ENCODE results near the gene GSTM3. TPM values are rescaled to one million over a fixed set of nuclear protein-coding genes. Genes with fewer than 3 reads are reported as not detected.

Gene GSTM3
- total RNA-seq, 1 experiment from 2014 or later: 2.2 TPM

- ATAC-seq: no peak
- TF ChIP-seq MYBL2 (CRISPR knock-in tag; IDR thresholded peaks at IDR 0.05) (no peak), ZNF138 (CRISPR knock-in tag; conservative IDR thresholded peaks at IDR 0.05) (no peak), HMGXB4 (CRISPR knock-in tag; IDR thresholded peaks at IDR 0.05) (no peak), E2F1 (CRISPR knock-in tag; IDR thresholded peaks at IDR 0.05) (no peak), ZBTB21 (CRISPR knock-in tag; IDR thresholded peaks at IDR 0.05; ENCODE audit: borderline replicate concordance) (no peak), AR (CRISPR knock-in tag; IDR thresholded peaks at IDR 0.05) (no peak), GTF2I (CRISPR knock-in tag; conservative IDR thresholded peaks at IDR 0.05) (no peak), ATF3 (CRISPR knock-in tag; conservative IDR thresholded peaks at IDR 0.05) (no peak), ZNF121 (CRISPR knock-in tag; IDR thresholded peaks at IDR 0.05) (no peak)
- POLR2A ChIA-PET: no interaction called here
- Mint-ChIP-seq H3K4me3 (no peak overlapping the region), H3K4me1 (peaks cover 13% of the 10 kb centered on the region), H3K27me3 (ENCODE audit: low read depth) (peaks cover 39% of the 10 kb centered on the region), H3K27ac (no peak overlapping the region), H3K36me3 (peaks cover 23% of the 10 kb centered on the region), H3K9me3 (peaks cover 31% of the 10 kb centered on the region)
- CTCF ChIA-PET: interaction anchor here (1.0 to 2.1 kb wide), 2 partner anchors 89 to 256 kb away, joined by 3 to 7 read pairs; partner anchors contain the start of gene AHCYL1
- DNase-seq (ENCODE audit: low spot score): no peak
Observed at GRCh38 chr1:109728870-109729269, 12.0 kb downstream of the GSTM3 start.

GRCh38 chr1:109726728-109727373, 14.0 kb downstream of the GSTM3 start:
- ChIA-PET CTCF (interaction anchor here (0.5 kb wide), 1 partner anchor 97 kb away, joined by 5 read pairs; no protein-coding TSS in a partner anchor), POLR2A (no interaction called here)
- TF ChIP-seq ZNF532 (CRISPR knock-in tag; IDR thresholded peaks at IDR 0.05; ENCODE audit: borderline replicate concordance): no peak
- no peak for TF ChIP-seq RORB (CRISPR knock-in tag; IDR thresholded peaks at IDR 0.05)
- TF ChIP-seq FOXP4 (CRISPR knock-in tag; IDR thresholded peaks at IDR 0.05): no peak
- no peak for TF ChIP-seq ZBTB43 (CRISPR knock-in tag; IDR thresholded peaks at IDR 0.05)
- no peak for TF ChIP-seq ZNF219 (CRISPR knock-in tag; IDR thresholded peaks at IDR 0.05; ENCODE audit: borderline replicate concordance)
- TF ChIP-seq TCF7 (CRISPR knock-in tag; IDR thresholded peaks at IDR 0.05; ENCODE audit: low read depth): no peak
- no peak for TF ChIP-seq JUN (CRISPR knock-in tag; IDR thresholded peaks at IDR 0.05)
- no peak for TF ChIP-seq E2F5 (CRISPR knock-in tag; IDR thresholded peaks at IDR 0.05)
- TF ChIP-seq ZNF263 (CRISPR knock-in tag; IDR thresholded peaks at IDR 0.05; ENCODE audit: low read depth): no peak

More at GRCh38 chr1:109726728-109727373, 14.0 kb downstream of the GSTM3 start:
- no peak overlapping the region for H3K27ac Mint-ChIP-seq
- H3K4me1 Mint-ChIP-seq: peaks cover 13% of the 10 kb centered on the region
- peaks cover 21% of the 10 kb centered on the region for H3K36me3 Mint-ChIP-seq
- peaks cover 31% of the 10 kb centered on the region for H3K9me3 Mint-ChIP-seq
- peaks cover 31% of the 10 kb centered on the region for H3K27me3 Mint-ChIP-seq (ENCODE audit: low read depth)
- no peak overlapping the region for H3K4me3 Mint-ChIP-seq
- ATAC-seq (no peak), DNase-seq (ENCODE audit: low spot score) (no peak)
